GM12874 (cell line): ENCODE measurements around the gene KCNG2.

ENCODE experiments used
- CTCF ChIP-seq: IDR thresholded peaks from 2 replicates; pipeline ENCODE4 v1.5.1; 2011; ENCODE audit warnings: low read depth, mild to moderate bottlenecking, control low read depth, low read length, moderate library complexity; ENCODE audit not compliant: insufficient read depth

Gene KCNG2

GRCh38 chr18:79912994-79913831, 115.5 kb downstream of the KCNG2 start:
- TF ChIP-seq CTCF, result no peak

- TF ChIP-seq CTCF, result no peak
Measured at GRCh38 chr18:79914614-79915160, 116.9 kb downstream of the KCNG2 start.

- no peak for TF ChIP-seq CTCF
Measured at GRCh38 chr18:79915161-79916127, 117.7 kb downstream of the KCNG2 start.

GRCh38 chr18:79916128-79916494, 118.4 kb downstream of the KCNG2 start:
- no peak for TF ChIP-seq CTCF

- no peak for TF ChIP-seq CTCF
Measured at GRCh38 chr18:79916546-79917168, 118.9 kb downstream of the KCNG2 start.

- TF ChIP-seq CTCF, result no peak
Measured at GRCh38 chr18:79917169-79917852, 119.6 kb downstream of the KCNG2 start.
